Stimulated activated CD4-positive, alpha-beta T cell treated with anti-CD3 and anti-CD28 coated beads, Interleukin-15, amount 100 ng/mL, for 1 hour (primary cell): ENCODE measurements around the gene FAM13B.

Source experiments
- DNase-seq, 2 donors: peaks; one replicate each; pipeline ENCODE4 v3.0.0-alpha.2; 2020; ENCODE audit warnings: low read depth in 1 of 2, low spot score in 1 of 2

The FAM13B gene

DNA sequence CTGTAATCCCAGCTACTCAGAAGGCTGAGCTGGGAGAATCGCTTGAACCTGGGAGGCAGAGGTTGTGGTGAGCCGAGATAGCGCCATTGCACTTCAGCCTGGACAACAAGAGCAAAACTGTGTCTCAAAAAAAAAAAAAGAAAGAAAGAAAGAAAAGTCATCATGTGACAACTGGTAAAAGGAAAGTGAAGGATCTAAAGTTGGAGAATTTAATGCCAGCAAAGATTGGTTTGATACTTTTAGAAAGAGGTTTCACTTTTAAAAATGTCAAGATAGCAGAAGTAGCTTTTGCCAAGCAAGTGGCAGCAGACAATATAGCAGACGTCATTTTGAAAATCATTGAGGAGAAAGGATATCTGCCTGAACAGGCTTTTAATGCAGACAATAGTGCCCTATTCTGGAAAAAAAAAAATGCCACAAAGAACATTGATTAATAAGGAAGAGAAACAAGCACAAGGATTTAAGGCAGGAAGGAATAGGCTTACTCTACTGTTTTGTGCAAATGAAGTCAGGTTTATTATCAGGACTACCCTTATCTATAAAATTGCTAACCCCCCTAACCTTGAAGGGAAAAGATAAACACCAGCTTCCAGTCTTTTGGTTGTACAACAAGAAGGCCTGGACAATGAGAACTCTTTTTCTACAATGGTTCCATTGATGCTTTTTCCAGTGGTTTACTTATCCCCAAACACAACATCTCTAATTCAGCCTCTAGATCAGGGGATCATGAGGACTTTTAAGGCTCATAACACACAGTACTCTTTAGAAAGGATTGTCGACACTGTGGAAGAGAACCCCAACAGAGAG, 131.7 kb downstream of the FAM13B start:
- DNase-seq = no peak

GRCh38 chr5:137899493-137899892, 133.4 kb downstream of the FAM13B start:
- no peak for DNase-seq

GRCh38 chr5:137896560-137896959, 136.3 kb downstream of the FAM13B start:
- no peak for DNase-seq

DNA sequence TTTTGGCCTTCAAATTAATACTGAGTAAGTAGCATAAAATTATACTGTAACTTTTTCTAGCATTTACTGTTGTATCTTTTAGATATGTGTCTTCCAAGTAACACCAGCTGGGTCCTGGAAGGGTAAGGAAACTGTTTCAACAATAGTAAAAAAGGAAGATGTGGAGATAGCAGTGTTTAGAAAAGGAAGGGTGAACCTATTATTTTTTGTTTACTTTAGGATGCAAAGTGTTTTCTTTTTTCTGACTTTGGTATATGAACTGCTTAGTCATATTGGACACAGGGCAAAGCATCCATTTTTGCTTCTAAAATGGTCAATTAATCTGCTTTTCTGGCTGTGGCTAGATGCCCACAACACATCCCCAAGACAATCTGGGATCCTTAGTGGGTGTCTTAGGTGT, 138.3 kb downstream of the FAM13B start:
- DNase-seq = no peak

- no peak for DNase-seq
Observed at GRCh38 chr5:137891849-137892248, 141.0 kb downstream of the FAM13B start.

GRCh38 chr5:137890845-137891244, 142.0 kb downstream of the FAM13B start:
- no peak for DNase-seq

DNA sequence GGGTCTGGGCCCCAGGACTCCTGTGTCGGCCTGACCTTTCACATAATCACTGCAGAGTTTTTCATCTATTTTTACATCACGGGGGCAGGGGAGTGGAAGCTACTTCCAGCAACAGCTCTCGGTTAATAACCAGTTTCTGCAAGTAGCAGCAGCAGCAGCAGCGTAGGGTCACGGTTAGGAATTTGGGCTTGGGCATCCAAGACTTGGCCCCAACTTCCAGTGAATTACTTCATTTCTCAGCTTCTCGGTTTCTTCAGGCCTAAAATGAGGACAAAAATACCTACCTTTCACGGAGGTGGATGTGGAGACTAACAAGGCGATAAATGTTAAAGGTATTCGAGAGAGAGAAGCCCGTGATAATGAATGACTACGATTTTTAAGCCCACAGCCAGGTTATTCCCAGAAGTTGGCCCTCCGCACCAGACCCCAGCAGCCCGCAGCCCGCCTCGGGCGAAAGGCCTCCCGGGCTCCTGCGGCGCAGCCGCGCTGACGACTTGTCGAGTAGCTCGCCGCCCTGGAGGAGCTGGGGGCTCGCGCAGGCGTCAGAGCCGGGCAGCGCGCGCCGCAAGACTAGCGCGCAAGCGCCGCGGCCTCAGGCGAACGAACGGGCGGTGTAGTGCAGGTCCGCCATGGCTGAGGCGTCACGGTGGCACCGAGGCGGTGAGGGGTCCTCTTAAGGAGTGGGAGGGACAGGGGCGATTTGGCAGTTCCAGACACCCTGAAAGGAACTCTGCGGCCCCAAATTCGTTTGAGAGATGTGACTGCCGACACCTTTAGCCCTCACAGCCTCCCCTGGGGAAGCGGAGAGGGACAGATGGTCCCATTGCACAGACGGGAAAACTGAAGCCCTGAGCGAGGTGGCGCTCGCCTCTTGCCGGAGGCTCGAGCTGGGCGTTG, 143.8 kb downstream of the FAM13B start, which contains the start of gene PKD2L2:
Gene PKD2L2 (plus strand): TSS at position 595 of the 897 bp plus-strand sequence. CDS start 35 bp downstream, at position 630.
- DNase-seq = peak; percentile 61 to 75

DNA sequence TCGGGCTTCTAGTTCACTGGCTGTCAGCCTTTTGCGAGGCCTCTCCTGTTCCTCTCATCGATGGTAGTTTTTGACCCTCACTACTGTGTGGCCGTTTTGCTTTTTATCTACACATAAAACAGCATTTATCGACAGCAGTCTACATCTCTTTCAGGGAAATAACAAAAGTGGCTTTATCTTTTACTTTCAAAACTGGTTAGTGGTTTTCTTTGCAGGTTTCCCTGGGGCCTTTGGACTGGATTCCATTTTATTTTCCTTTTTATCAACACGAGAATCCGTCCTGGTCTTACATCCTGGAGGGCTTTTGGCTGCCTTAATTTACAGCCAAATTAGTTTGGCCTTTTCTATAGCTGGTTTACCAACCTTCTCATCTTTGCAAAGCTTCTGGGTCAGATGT, 144.4 kb downstream of the FAM13B start:
- no peak for DNase-seq
